Left renal pelvis (tissue), 4 donors: ENCODE data around the gene C12orf75. TPM values are rescaled to one million over a fixed set of nuclear protein-coding genes. Genes with fewer than 3 reads are reported as not detected.
"Not testable (repeated sequence)": the region's sequence is repeated elsewhere in the genome, so short reads cannot be mapped to it uniquely, and the experiment has no call there.

Source experiments
- DNase-seq, 4 donors: peaks; one replicate each; pipeline ENCODE4 v3.0.0-alpha.2; 2013; ENCODE audit warnings: low read depth in 4 of 4, low spot score in 3 of 4
- polyA plus RNA-seq, 4 donors: library from polyadenylated mRNA; unstranded; fragments of 120-200 nt; gene quantifications; one replicate each; pipeline ENCODE4 v1.2.1, GENCODE V29; 2013; ENCODE audit not compliant: insufficient read length in 4 of 4

The C12orf75 gene
- polyA plus RNA-seq, 4 donors = 43.7 to 101 (median 74.5) TPM

- DNase-seq = not testable (repeated sequence)
Measured at GRCh38 chr12:105309384-105309783, 21.1 kb upstream of the C12orf75 start.

GRCh38 chr12:105310476-105311085 is 19.9 kb upstream of the C12orf75 start:
- DNase-seq = not testable (repeated sequence)

GRCh38 chr12:105311936-105312335 is 18.6 kb upstream of the C12orf75 start:
- not testable (repeated sequence) for DNase-seq

DNA sequence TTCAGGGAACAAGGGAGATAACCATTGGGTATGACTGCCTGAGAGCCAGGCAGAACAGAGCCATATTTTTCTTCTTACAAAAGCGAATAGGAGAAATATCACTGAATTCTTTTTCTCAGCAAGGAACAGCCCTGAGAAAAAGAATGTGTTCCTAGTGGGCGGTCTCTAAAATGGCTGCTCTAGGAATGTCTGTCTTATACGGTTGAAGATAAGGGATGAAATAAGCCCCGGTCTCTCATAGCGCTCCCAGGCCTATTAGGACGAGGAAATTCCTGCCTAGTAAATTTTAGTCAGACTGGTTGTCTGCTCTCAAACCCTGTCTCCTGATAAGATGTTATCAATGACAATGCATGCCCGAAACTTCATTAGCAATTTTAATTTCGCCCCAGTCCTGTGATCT is 16.7 kb upstream of the C12orf75 start:
- not testable (repeated sequence) for DNase-seq

GRCh38 chr12:105315130-105315529 is 15.4 kb upstream of the C12orf75 start:
- DNase-seq = no peak

DNA sequence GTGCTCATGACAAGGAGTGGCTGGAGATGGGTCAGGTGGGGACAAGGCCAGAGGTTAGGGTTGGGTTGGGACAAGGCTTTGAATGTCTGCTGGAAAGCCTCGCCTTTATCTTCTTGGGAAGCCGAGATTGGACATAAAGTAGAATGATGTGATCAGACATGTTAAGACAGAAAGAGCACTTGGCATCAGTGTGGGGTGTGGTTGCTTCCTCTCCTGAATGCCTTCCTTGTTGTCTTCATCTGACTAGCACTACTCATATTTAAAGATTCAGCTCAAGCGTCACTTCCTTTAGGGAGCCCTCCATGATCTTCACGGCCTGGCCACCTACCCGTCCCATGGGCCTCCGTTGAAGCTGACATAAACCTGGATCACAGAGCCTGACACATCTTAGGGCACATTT is 14.8 kb upstream of the C12orf75 start:
- DNase-seq = no peak

GRCh38 chr12:105316931-105317852 is 13.3 kb upstream of the C12orf75 start:
- no peak for DNase-seq

DNA sequence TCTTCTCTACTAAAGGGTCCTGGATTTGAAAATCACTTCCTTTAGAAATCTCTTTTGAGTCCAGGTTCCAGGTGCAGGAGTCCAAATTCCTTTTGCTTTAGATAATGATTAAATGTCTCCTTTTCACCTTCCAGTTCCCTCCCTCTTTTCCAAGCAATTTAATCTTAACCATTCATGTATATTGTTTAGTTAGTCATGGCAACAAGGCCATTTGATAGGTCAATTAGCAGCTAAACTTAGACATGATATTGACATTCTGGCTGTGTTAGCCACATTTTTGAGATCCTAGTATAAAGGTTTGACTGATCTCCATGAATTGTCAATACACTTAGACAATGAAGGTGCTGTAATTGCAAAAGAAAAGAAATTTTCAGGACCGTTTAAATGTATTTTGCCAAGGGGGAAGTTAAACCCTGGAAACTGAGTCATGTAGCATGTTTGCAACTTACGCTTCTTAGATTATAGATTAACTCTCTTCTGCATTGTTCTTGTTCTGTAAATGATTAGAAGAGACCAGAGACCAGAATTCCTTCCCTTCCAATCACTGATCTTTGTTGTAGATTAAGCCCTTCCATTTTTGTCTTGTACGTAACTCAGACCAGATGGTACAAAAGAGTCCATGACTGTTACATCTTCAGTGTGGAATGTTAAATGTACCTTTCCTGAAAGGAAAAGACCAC is 12.4 kb upstream of the C12orf75 start:
- DNase-seq = peak in 1 of 4 donors; percentile 37

GRCh38 chr12:105318651-105319483 is 11.6 kb upstream of the C12orf75 start:
- no peak for DNase-seq

DNA sequence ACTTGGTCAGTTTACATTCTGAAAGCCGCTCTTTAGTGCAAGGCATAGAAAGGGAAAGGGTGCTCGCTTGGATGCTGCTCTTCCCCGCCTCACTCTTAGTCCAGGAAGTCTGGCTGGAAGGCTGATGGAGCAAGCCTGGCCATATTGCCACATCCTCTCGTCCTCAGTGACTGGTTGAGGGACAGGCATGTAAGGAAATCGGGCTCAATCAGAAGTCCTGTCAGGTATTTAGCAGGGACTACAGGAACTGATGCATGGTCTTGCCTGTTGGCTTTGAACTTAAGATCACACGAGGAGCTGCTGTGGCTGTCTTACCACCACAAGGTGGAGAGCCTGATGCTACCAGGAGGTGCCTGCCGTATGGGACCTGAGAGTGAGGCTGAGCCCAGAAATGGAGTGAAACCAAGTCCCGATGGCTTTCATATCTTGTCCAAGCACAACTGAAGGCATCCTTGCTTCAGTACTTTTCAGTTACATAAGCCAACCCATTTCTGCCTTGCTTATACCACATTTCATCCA is 10.7 kb upstream of the C12orf75 start:
- no peak for DNase-seq

DNA sequence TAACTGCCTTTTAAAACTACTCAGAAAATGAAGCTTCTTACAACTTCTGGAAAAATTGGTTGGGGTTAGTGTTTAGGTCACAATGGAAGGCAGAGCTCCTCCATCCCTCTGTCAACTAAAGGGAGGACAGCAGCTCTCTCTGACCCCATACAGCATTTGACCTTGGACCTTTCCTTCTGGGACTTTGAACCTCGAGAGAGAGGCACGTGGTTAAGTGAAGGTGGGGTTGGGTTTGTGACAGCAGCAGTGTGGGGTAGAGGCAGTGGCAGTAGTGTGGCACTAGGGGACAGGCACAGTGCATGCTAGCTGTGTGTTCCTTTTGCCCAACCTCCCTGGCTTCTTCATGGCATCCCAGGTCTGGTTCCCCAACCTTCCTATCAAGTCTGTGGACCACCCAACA is 9.4 kb upstream of the C12orf75 start:
- DNase-seq = no peak

- DNase-seq = no peak
Measured at GRCh38 chr12:105322070-105322469, 8.4 kb upstream of the C12orf75 start.

GRCh38 chr12:105324704-105325103 is 5.8 kb upstream of the C12orf75 start:
- no peak for DNase-seq

DNA sequence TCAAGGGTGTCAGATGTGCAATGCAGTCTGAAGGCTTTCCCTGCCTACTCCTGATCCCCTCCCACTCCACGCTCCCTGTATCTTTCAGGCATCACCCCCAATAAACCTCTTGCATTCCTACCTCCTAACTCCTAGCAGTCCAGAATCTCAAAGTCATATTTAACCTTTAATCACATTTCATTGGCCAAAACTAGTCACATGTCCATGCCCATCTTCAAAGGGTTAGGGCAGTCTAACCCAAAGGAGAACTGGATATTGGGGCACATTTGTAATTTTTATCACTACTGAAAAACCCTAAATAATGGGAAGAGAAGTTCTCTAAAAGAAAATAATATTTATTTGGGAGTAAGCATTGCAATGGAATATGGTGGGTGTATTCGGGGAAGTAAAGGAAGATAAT is 5.4 kb upstream of the C12orf75 start:
- no peak for DNase-seq

DNA sequence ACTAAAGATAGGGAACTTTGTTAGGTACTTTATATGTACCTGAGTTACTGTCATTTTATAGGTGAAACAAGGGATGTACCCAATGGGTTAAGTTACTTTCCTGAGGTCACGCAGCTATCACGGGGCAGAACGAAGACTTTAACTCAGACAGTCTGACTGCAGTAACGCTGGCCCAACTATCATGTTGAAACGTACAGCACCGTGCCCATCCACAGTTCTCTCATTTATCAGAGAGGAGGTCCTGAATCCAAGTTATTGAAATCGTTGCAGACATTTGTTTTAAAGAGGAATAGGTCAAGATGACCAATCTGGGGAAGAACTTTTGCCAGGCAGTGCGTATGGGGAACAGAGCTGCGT is 587 bp upstream of the C12orf75 start:
- DNase-seq = no peak

DNA sequence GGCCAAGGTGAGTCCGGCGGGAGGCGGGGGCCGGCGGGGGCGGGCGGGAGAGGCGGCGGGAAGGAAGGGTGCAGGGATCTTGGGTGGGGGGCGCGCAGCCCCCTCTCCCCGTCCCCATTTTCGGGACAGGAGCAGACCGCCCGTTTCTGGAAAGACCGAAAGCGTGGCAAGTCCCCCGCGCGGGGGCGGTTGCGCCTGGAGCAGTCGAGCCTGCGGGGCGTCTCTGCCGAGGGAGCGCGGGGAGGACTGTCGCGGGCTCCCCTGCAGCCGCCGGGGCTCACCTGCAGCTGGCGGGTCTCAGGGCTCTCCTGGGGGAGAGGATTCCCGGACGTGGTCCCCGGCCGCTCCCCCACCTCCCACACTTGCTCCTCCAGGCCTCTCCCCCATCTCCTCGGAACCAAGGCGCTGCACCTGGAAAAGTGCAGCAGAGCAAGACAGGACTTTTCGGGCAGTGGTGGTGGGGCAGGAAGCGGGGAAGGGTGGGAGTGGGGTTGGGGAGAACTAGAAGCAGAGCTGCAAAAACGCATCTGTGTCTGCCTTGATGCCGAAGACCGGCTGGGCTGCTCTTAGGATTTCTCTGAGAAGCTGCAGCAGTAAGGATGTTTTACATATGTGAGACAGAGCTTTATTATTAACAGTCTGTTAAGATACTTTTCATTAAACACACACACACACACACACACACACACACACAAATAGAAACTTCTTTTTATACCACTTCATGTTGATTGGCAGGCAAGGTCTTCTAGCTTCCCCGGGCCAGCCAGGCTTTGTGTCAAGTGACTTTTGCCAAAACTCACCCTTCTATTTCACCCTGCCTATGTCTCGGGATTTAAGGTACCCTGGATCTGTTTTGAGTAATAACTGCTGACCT is 677 bp downstream of the C12orf75 start:
- DNase-seq = peak in 1 of 4 donors; percentile 27

GRCh38 chr12:105331805-105332251 is 1.3 kb downstream of the C12orf75 start:
- DNase-seq = no peak

DNA sequence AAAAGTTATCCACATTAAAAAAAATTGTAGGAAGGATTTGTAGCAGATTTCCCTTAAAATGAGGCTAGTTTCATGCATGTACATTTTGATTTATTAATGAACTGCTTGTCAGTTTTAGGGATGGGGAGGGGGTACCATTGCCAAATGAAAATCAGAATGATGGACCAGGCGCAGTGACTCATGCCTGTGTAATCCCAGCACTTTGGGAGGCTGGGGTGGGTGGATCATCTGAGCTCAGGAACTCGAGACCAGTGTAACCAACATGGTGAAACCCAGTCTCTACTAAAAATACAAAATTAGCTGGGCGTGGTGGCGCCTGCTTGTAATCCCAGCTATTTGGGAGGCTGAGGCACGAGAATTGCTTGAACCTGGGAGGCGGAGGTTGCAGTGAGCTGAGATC is 1.8 kb downstream of the C12orf75 start:
- DNase-seq = not testable (repeated sequence)

DNA sequence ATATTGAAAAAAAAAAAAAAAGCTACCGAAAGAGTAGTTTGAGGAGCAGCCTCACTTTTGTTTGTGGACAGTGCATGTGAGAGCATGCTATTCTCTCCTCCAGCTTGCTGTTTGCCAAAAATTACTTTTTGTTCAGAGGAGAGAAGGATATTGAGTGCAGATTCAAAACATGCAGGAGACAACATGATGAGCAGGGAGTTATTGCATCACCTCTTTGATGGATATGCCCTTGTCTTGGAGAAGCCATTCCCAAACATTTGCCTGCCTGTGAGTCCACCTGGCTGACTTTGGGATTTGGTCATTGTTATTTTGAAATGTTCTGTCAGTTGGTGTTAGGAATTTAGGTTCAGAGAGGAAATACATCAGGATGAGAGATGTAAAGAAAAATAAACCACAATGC is 2.4 kb downstream of the C12orf75 start:
- no peak for DNase-seq
